ENCODE measurements around the gene VAV1.

The VAV1 gene

GRCh38 chr19:6842871-6843607 lies 70.5 kb downstream of the VAV1 start:
- no peak overlapping the region for H3K4me3 ChIP-seq (ENCODE audit: low read length)
- H3K23ac ChIP-seq (ENCODE audit: low read length), result no peak overlapping the region
- H3K4me1 ChIP-seq (ENCODE audit: control insufficient read depth, low read depth, low read length), result no peaks in the 10 kb centered on the region
- no peak overlapping the region for H3K4me2 ChIP-seq (ENCODE audit: low read length)
- H2BK5ac ChIP-seq (ENCODE audit: low read length), result no peak overlapping the region
- H2BK15ac ChIP-seq (replicated peaks; ENCODE audit: low read depth), result no peak overlapping the region
- no peak overlapping the region for H2AK5ac ChIP-seq (ENCODE audit: low read length)
- no peak overlapping the region for H4K5ac ChIP-seq (ENCODE audit: low read length)
- no peaks in the 10 kb centered on the region for H3K79me2 ChIP-seq (ENCODE audit: control insufficient read depth, insufficient read depth, low read length)
- no peaks in the 10 kb centered on the region for H3K27me3 ChIP-seq (ENCODE audit: insufficient read depth, low read length, poor library complexity)
- no peak overlapping the region for H3K27ac ChIP-seq (ENCODE audit: low read depth, low read length)
- H3K18ac ChIP-seq (ENCODE audit: low read length), result no peak overlapping the region
- H3K79me1 ChIP-seq (ENCODE audit: low read length), result no peaks in the 10 kb centered on the region
- no peak overlapping the region for H2BK120ac ChIP-seq (ENCODE audit: low read depth, low read length)
- no peak overlapping the region for H4K8ac ChIP-seq (ENCODE audit: low read depth, low read length)
- no peak for DNase-seq
- H3K4ac ChIP-seq (ENCODE audit: low read depth, low read length), result no peak overlapping the region
- H3K36me3 ChIP-seq (ENCODE audit: control insufficient read depth, insufficient read depth, low read length), result no peaks in the 10 kb centered on the region
- no CpG with 5 or more reads among the region's 5 CpGs for WGBS (ENCODE audit: extremely low coverage, insufficient coverage, low lambda C conversion rate)
- no peak overlapping the region for H3K9ac ChIP-seq (ENCODE audit: low read length)
- no peak overlapping the region for H3K56ac ChIP-seq (ENCODE audit: low read length)

DNA sequence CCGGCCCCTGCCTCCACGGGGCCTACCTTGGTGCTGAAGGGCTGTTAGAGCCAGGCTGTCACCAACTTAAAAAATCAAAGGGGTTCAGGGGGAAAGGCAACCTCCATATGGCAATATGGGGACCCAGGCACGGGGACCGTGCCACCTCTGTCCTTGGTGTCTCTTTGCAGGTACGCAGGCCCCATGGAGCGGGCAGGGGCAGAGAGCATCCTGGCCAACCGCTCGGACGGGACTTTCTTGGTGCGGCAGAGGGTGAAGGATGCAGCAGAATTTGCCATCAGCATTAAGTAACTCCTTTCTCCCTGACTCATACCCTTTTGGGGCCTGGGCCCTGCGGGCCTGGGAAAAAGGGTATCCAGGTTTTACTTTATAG lies 75.3 kb downstream of the VAV1 start:
- no peaks in the 10 kb centered on the region for H3K4me1 ChIP-seq (ENCODE audit: control insufficient read depth, low read depth, low read length)
- no peak overlapping the region for H3K4me2 ChIP-seq (ENCODE audit: low read length)
- H3K18ac ChIP-seq (ENCODE audit: low read length), result no peak overlapping the region
- no peak overlapping the region for H3K4me3 ChIP-seq (ENCODE audit: low read length)
- no CpG with 5 or more reads among the region's 11 CpGs for WGBS (ENCODE audit: extremely low coverage, insufficient coverage, low lambda C conversion rate)
- no peaks in the 10 kb centered on the region for H3K27me3 ChIP-seq (ENCODE audit: insufficient read depth, low read length, poor library complexity)
- no peak overlapping the region for H4K8ac ChIP-seq (ENCODE audit: low read depth, low read length)
- no peak overlapping the region for H3K27ac ChIP-seq (ENCODE audit: low read depth, low read length)
- no peak overlapping the region for H3K9ac ChIP-seq (ENCODE audit: low read length)
- H2BK15ac ChIP-seq (replicated peaks; ENCODE audit: low read depth), result no peak overlapping the region
- H2BK5ac ChIP-seq (ENCODE audit: low read length), result no peak overlapping the region
- H3K79me2 ChIP-seq (ENCODE audit: control insufficient read depth, insufficient read depth, low read length), result no peaks in the 10 kb centered on the region
- H3K36me3 ChIP-seq (ENCODE audit: control insufficient read depth, insufficient read depth, low read length), result no peaks in the 10 kb centered on the region
- H3K23ac ChIP-seq (ENCODE audit: low read length), result no peak overlapping the region
- H4K5ac ChIP-seq (ENCODE audit: low read length), result no peak overlapping the region
- no peak overlapping the region for H2BK120ac ChIP-seq (ENCODE audit: low read depth, low read length)
- no peak for DNase-seq
- no peak overlapping the region for H3K56ac ChIP-seq (ENCODE audit: low read length)
- H3K4ac ChIP-seq (ENCODE audit: low read depth, low read length), result no peak overlapping the region
- H2AK5ac ChIP-seq (ENCODE audit: low read length), result no peak overlapping the region
- H3K79me1 ChIP-seq (ENCODE audit: low read length), result no peaks in the 10 kb centered on the region

GRCh38 chr19:6848986-6849385 lies 76.5 kb downstream of the VAV1 start:
- no peak overlapping the region for H2BK5ac ChIP-seq (ENCODE audit: low read length)
- no peak overlapping the region for H3K4me3 ChIP-seq (ENCODE audit: low read length)
- no peak overlapping the region for H3K4me2 ChIP-seq (ENCODE audit: low read length)
- no peak overlapping the region for H2BK120ac ChIP-seq (ENCODE audit: low read depth, low read length)
- no CpG with 5 or more reads among the region's 3 CpGs for WGBS (ENCODE audit: extremely low coverage, insufficient coverage, low lambda C conversion rate)
- H2AK5ac ChIP-seq (ENCODE audit: low read length), result no peak overlapping the region
- no peaks in the 10 kb centered on the region for H3K4me1 ChIP-seq (ENCODE audit: control insufficient read depth, low read depth, low read length)
- no peaks in the 10 kb centered on the region for H3K27me3 ChIP-seq (ENCODE audit: insufficient read depth, low read length, poor library complexity)
- H3K18ac ChIP-seq (ENCODE audit: low read length), result no peak overlapping the region
- H4K5ac ChIP-seq (ENCODE audit: low read length), result no peak overlapping the region
- no peak for DNase-seq
- no peak overlapping the region for H3K56ac ChIP-seq (ENCODE audit: low read length)
- H3K36me3 ChIP-seq (ENCODE audit: control insufficient read depth, insufficient read depth, low read length), result no peaks in the 10 kb centered on the region
- H3K79me1 ChIP-seq (ENCODE audit: low read length), result no peaks in the 10 kb centered on the region
- no peak overlapping the region for H3K23ac ChIP-seq (ENCODE audit: low read length)
- no peak overlapping the region for H3K4ac ChIP-seq (ENCODE audit: low read depth, low read length)
- H3K79me2 ChIP-seq (ENCODE audit: control insufficient read depth, insufficient read depth, low read length), result no peaks in the 10 kb centered on the region
- no peak overlapping the region for H3K27ac ChIP-seq (ENCODE audit: low read depth, low read length)
- H4K8ac ChIP-seq (ENCODE audit: low read depth, low read length), result no peak overlapping the region
- H2BK15ac ChIP-seq (replicated peaks; ENCODE audit: low read depth), result no peak overlapping the region
- no peak overlapping the region for H3K9ac ChIP-seq (ENCODE audit: low read length)

- Histone ChIP-seq H3K4me1 (ENCODE audit: control insufficient read depth, low read depth, low read length) (no peaks in the 10 kb centered on the region), H3K23ac (ENCODE audit: low read length) (no peak overlapping the region), H2AK5ac (ENCODE audit: low read length) (no peak overlapping the region), H3K79me2 (ENCODE audit: control insufficient read depth, insufficient read depth, low read length) (no peaks in the 10 kb centered on the region), H3K79me1 (ENCODE audit: low read length) (no peaks in the 10 kb centered on the region), H3K56ac (ENCODE audit: low read length) (no peak overlapping the region), H2BK5ac (ENCODE audit: low read length) (no peak overlapping the region), H3K4ac (ENCODE audit: low read depth, low read length) (no peak overlapping the region), H4K8ac (ENCODE audit: low read depth, low read length) (no peak overlapping the region), H2BK15ac (replicated peaks; ENCODE audit: low read depth) (no peak overlapping the region), H3K9ac (ENCODE audit: low read length) (no peak overlapping the region), H2BK120ac (ENCODE audit: low read depth, low read length) (no peak overlapping the region), H3K18ac (ENCODE audit: low read length) (no peak overlapping the region), H3K27ac (ENCODE audit: low read depth, low read length) (no peak overlapping the region), H3K4me2 (ENCODE audit: low read length) (no peak overlapping the region), H3K36me3 (ENCODE audit: control insufficient read depth, insufficient read depth, low read length) (no peaks in the 10 kb centered on the region), H3K27me3 (ENCODE audit: insufficient read depth, low read length, poor library complexity) (no peaks in the 10 kb centered on the region), H3K4me3 (ENCODE audit: low read length) (no peak overlapping the region), H4K5ac (ENCODE audit: low read length) (no peak overlapping the region)
- WGBS (ENCODE audit: extremely low coverage, insufficient coverage, low lambda C conversion rate), result no CpG with 5 or more reads among the region's 2 CpGs
- DNase-seq, result no peak
Measured at GRCh38 chr19:6849876-6850275, 77.4 kb downstream of the VAV1 start.

DNA sequence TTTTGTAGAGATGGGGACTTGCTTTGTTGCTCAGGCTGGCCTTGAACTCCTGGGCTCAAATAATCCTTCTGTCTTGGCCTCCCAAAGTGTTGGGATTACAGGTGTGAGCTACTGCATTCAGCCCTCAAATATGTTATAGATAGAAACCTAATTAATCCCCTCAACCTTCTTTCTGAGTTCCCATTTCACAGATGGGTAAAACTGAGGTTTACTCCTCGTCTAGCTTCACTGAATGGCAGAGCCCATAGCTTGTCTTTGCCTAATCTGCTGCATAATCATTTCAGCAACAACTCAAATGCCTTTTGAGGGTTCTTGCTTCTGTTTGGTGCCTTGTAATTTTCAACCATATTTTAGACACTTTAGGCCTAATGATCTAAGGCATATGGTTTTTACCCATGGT lies 78.9 kb downstream of the VAV1 start:
- Histone ChIP-seq H3K27me3 (ENCODE audit: insufficient read depth, low read length, poor library complexity) (no peaks in the 10 kb centered on the region), H3K27ac (ENCODE audit: low read depth, low read length) (no peak overlapping the region), H2BK15ac (replicated peaks; ENCODE audit: low read depth) (no peak overlapping the region), H2BK120ac (ENCODE audit: low read depth, low read length) (no peak overlapping the region), H3K56ac (ENCODE audit: low read length) (no peak overlapping the region), H3K79me1 (ENCODE audit: low read length) (no peaks in the 10 kb centered on the region), H2AK5ac (ENCODE audit: low read length) (no peak overlapping the region), H3K23ac (ENCODE audit: low read length) (no peak overlapping the region), H3K4me3 (ENCODE audit: low read length) (no peak overlapping the region), H3K79me2 (ENCODE audit: control insufficient read depth, insufficient read depth, low read length) (no peaks in the 10 kb centered on the region), H4K8ac (ENCODE audit: low read depth, low read length) (no peak overlapping the region), H2BK5ac (ENCODE audit: low read length) (no peak overlapping the region), H4K5ac (ENCODE audit: low read length) (no peak overlapping the region), H3K9ac (ENCODE audit: low read length) (no peak overlapping the region), H3K4me2 (ENCODE audit: low read length) (no peak overlapping the region), H3K4ac (ENCODE audit: low read depth, low read length) (no peak overlapping the region), H3K36me3 (ENCODE audit: control insufficient read depth, insufficient read depth, low read length) (no peaks in the 10 kb centered on the region), H3K18ac (ENCODE audit: low read length) (no peak overlapping the region), H3K4me1 (ENCODE audit: control insufficient read depth, low read depth, low read length) (no peaks in the 10 kb centered on the region)
- no CpG with 5 or more reads among the region's 1 CpG for WGBS (ENCODE audit: extremely low coverage, insufficient coverage, low lambda C conversion rate)
- DNase-seq, result no peak

DNA sequence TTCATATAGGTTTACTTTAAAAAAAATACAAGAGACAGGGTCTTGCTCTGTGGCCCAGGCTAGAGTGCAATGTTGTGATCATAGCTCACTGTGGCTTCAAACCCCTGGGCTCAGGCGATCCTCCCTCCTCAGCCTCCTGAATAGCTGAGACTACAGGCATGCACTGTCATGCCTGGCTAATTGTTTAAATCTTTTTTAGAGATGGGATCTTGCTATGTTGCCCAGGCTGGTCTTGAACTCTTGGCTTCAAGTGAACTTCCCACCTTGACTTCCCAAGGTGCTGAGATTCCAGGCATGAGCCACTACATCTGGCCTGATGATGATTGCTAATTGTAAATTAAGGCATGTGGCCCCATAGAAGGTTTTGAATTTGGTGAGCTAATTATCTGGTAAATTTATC lies 79.5 kb downstream of the VAV1 start:
- no peak overlapping the region for H3K56ac ChIP-seq (ENCODE audit: low read length)

More for the DNA sequence above, 79.5 kb downstream of the VAV1 start:
- H3K79me1 ChIP-seq (ENCODE audit: low read length), result no peaks in the 10 kb centered on the region
- no peak overlapping the region for H4K5ac ChIP-seq (ENCODE audit: low read length)
- H3K23ac ChIP-seq (ENCODE audit: low read length), result no peak overlapping the region
- H2BK120ac ChIP-seq (ENCODE audit: low read depth, low read length), result no peak overlapping the region
- H3K27ac ChIP-seq (ENCODE audit: low read depth, low read length), result no peak overlapping the region
- WGBS (ENCODE audit: extremely low coverage, insufficient coverage, low lambda C conversion rate), result no CpG with 5 or more reads among the region's 1 CpG
- no peaks in the 10 kb centered on the region for H3K36me3 ChIP-seq (ENCODE audit: control insufficient read depth, insufficient read depth, low read length)
- H2AK5ac ChIP-seq (ENCODE audit: low read length), result no peak overlapping the region
- DNase-seq, result no peak
- no peaks in the 10 kb centered on the region for H3K4me1 ChIP-seq (ENCODE audit: control insufficient read depth, low read depth, low read length)
- no peak overlapping the region for H4K8ac ChIP-seq (ENCODE audit: low read depth, low read length)
- no peaks in the 10 kb centered on the region for H3K27me3 ChIP-seq (ENCODE audit: insufficient read depth, low read length, poor library complexity)
- H2BK15ac ChIP-seq (replicated peaks; ENCODE audit: low read depth), result no peak overlapping the region
- no peak overlapping the region for H3K18ac ChIP-seq (ENCODE audit: low read length)
- H2BK5ac ChIP-seq (ENCODE audit: low read length), result no peak overlapping the region
- no peak overlapping the region for H3K9ac ChIP-seq (ENCODE audit: low read length)
- H3K4ac ChIP-seq (ENCODE audit: low read depth, low read length), result no peak overlapping the region
- H3K4me2 ChIP-seq (ENCODE audit: low read length), result no peak overlapping the region
- no peaks in the 10 kb centered on the region for H3K79me2 ChIP-seq (ENCODE audit: control insufficient read depth, insufficient read depth, low read length)
- H3K4me3 ChIP-seq (ENCODE audit: low read length), result no peak overlapping the region
